ENCODE results near the gene TSC22D2.

The TSC22D2 gene

GRCh38 chr3:150447084-150447483 is 39.0 kb downstream of the TSC22D2 start:
- no peak for TF ChIP-seq CTCF (IDR thresholded peaks at IDR 0.05; ENCODE audit: insufficient read depth, low read length, poor library complexity, severe bottlenecking)
- DNase-seq (ENCODE audit: extremely low read depth, insufficient read length) = no peak
- H3K4me3 ChIP-seq (replicated peaks; ENCODE audit: low read depth, low read length) = no peak overlapping the region
- no peaks in the 10 kb centered on the region for H3K36me3 ChIP-seq (ENCODE audit: control insufficient read depth, insufficient read depth, low read length)
- no peaks in the 10 kb centered on the region for H3K27me3 ChIP-seq (replicated peaks; ENCODE audit: control insufficient read depth, insufficient read depth, low read length)

- no peak for DNase-seq (ENCODE audit: extremely low read depth, insufficient read length)
- H3K27me3 ChIP-seq (replicated peaks; ENCODE audit: control insufficient read depth, insufficient read depth, low read length) = no peaks in the 10 kb centered on the region
- no peak for TF ChIP-seq CTCF (IDR thresholded peaks at IDR 0.05; ENCODE audit: insufficient read depth, low read length, poor library complexity, severe bottlenecking)
- H3K36me3 ChIP-seq (ENCODE audit: control insufficient read depth, insufficient read depth, low read length) = no peaks in the 10 kb centered on the region
- H3K4me3 ChIP-seq (replicated peaks; ENCODE audit: low read depth, low read length) = no peak overlapping the region
Measured at GRCh38 chr3:150447631-150448465, 39.8 kb downstream of the TSC22D2 start.

- H3K4me3 ChIP-seq (replicated peaks; ENCODE audit: low read depth, low read length) = no peak overlapping the region
- no peaks in the 10 kb centered on the region for H3K27me3 ChIP-seq (replicated peaks; ENCODE audit: control insufficient read depth, insufficient read depth, low read length)
- no peaks in the 10 kb centered on the region for H3K36me3 ChIP-seq (ENCODE audit: control insufficient read depth, insufficient read depth, low read length)
- no peak for DNase-seq (ENCODE audit: extremely low read depth, insufficient read length)
- TF ChIP-seq CTCF (IDR thresholded peaks at IDR 0.05; ENCODE audit: insufficient read depth, low read length, poor library complexity, severe bottlenecking) = no peak
Measured at GRCh38 chr3:150449169-150449721, 41.1 kb downstream of the TSC22D2 start.

- H3K27me3 ChIP-seq (replicated peaks; ENCODE audit: control insufficient read depth, insufficient read depth, low read length) = no peaks in the 10 kb centered on the region
- no peak for DNase-seq (ENCODE audit: extremely low read depth, insufficient read length)
- no peak overlapping the region for H3K4me3 ChIP-seq (replicated peaks; ENCODE audit: low read depth, low read length)
- no peaks in the 10 kb centered on the region for H3K36me3 ChIP-seq (ENCODE audit: control insufficient read depth, insufficient read depth, low read length)
- TF ChIP-seq CTCF (IDR thresholded peaks at IDR 0.05; ENCODE audit: insufficient read depth, low read length, poor library complexity, severe bottlenecking) = no peak
Measured at GRCh38 chr3:150450916-150451315, 42.8 kb downstream of the TSC22D2 start.

GRCh38 chr3:150451329-150452048 is 43.4 kb downstream of the TSC22D2 start:
- Histone ChIP-seq H3K36me3 (ENCODE audit: control insufficient read depth, insufficient read depth, low read length) (no peaks in the 10 kb centered on the region), H3K4me3 (replicated peaks; ENCODE audit: low read depth, low read length) (no peak overlapping the region), H3K27me3 (replicated peaks; ENCODE audit: control insufficient read depth, insufficient read depth, low read length) (no peaks in the 10 kb centered on the region)
- no peak for TF ChIP-seq CTCF (IDR thresholded peaks at IDR 0.05; ENCODE audit: insufficient read depth, low read length, poor library complexity, severe bottlenecking)
- no peak for DNase-seq (ENCODE audit: extremely low read depth, insufficient read length)
